ENCODE data around the gene VPS25. TPM values are rescaled to one million over a fixed set of nuclear protein-coding genes. Genes with fewer than 3 reads are reported as not detected.
"Not testable (repeated sequence)": the region's sequence is repeated elsewhere in the genome, so short reads cannot be mapped to it uniquely, and the experiment has no call there.

The VPS25 gene
- 100 to 1,000 TPM in 1 of 2 donors, 10 to 100 TPM in 1; 42.8 to 123 TPM for polyA plus RNA-seq

DNA sequence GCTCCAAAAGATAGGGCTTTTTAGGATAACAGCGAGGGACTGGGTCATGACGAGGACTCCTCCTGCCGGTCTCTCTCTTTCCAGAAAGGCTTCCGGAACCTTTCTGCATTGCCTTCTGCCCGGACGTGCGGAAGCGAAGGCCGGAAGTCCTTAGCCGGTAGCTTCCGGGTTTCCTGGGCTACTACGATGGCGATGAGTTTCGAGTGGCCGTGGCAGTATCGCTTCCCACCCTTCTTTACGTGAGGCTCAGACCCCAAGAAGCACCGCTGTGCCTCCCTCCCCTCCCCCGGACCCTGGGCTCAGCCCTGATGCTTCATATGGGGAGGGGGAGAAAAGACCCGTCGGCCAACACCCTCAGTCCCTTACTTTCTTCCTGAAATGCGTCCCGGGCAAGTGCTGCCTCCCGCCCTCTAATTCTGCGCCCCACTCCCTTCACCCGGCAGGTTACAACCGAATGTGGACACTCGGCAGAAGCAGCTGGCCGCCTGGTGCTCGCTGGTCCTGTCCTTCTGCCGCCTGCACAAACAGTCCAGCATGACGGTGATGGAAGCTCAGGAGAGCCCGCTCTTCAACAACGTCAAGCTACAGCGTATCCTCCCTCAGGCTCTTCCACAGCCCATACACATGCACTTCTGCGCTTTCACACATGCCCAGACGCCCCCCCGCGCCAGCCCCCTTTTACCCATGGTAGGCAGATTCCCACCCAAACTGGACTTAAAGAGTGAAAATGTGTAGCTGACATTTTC lies at the start of gene VPS25:
Gene VPS25, plus strand, starts transcription at position 160 of the 746 bp plus-strand sequence. Its CDS starts 27 bp downstream, at position 187.
- peaks cover 0 to 2% of the 10 kb centered on the region in 2 donors for H3K4me1 ChIP-seq (ENCODE audit: control insufficient read depth in 2 of 2, insufficient read depth in 2 of 2, low read length in 1 of 2)
- WGBS, 2 donors: 0 to 1% methylated on average over 39 of the region's 39 CpGs
- peak within 1 kb of the TSS; percentile 89 to 96 for H3K27ac ChIP-seq (ENCODE audit: low read depth in 2 of 2, low read length in 1 of 2)
- peak within 1 kb of the TSS; percentile 96 to 98 for H3K4me3 ChIP-seq (ENCODE audit: low read depth in 1 of 2, low read length in 2 of 2)
- H3K9me3 ChIP-seq (ENCODE audit: control insufficient read depth in 2 of 2, insufficient read depth in 1 of 2, low read depth in 1 of 2, low read length in 1 of 2): no peaks in the 10 kb centered on the region
- H3K36me3 ChIP-seq (ENCODE audit: control insufficient read depth in 2 of 2, insufficient read depth in 2 of 2, low read length in 1 of 2): peaks cover under 1 to 7% of the 10 kb centered on the region in 2 donors
- no peaks in the 10 kb centered on the region for H3K27me3 ChIP-seq (ENCODE audit: control insufficient read depth in 1 of 2, insufficient read depth in 2 of 2, low read length in 2 of 2)

DNA sequence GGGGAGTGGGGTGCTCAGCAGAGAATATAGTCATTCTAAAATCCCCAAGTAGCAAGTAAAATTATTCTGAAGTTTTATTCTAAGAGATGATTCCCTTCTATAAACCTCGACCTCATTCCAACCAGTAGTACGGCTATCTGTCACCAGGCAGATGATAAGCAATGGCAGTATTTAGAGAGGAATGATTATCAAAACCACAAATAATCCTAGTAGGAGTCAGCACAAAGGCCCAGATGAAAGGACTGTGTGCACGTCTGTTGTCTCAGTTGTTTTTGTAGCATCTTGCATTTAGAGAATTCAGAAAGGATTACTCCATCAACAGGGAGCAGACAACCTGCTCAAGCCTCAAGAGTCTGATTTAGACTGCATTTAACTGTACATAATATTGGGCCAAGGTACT lies 49.6 kb upstream of the VPS25 start:
- WGBS, 2 donors: 84 to 86% methylated on average over 3 of the region's 3 CpGs
- Histone ChIP-seq H3K9me3 (ENCODE audit: control insufficient read depth in 2 of 2, insufficient read depth in 1 of 2, low read depth in 1 of 2, low read length in 1 of 2) (no peaks in the 10 kb centered on the region), H3K4me1 (ENCODE audit: control insufficient read depth in 2 of 2, insufficient read depth in 2 of 2, low read length in 1 of 2) (no peaks in the 10 kb centered on the region), H3K27me3 (ENCODE audit: control insufficient read depth in 1 of 2, insufficient read depth in 2 of 2, low read length in 2 of 2) (no peaks in the 10 kb centered on the region), H3K36me3 (ENCODE audit: control insufficient read depth in 2 of 2, insufficient read depth in 2 of 2, low read length in 1 of 2) (peaks cover 4 to 5% of the 10 kb centered on the region in 2 donors), H3K4me3 (ENCODE audit: low read depth in 1 of 2, low read length in 2 of 2) (no peak overlapping the region), H3K27ac (ENCODE audit: low read depth in 2 of 2, low read length in 1 of 2) (no peak overlapping the region)

DNA sequence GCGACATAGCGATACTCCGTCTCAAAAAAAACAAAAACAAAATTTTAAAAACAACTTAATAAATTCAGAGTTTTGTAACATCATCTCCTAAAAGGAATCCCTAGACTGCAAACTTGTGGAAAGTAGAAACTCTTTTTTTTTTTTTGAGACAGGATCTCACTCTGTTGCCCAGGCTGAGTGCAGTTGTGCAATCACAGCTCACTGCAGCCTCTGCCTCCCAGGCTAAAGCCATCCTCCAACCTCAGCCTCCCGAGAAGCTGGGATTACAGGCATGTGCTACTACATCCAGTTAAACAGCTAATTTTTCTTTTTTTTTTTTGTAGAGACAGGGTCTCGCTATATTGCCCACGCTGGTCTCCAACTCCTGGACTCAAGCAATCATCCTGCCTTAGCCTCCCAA lies 48.1 kb upstream of the VPS25 start:
- Histone ChIP-seq H3K27ac (ENCODE audit: low read depth in 2 of 2, low read length in 1 of 2) (no peak overlapping the region), H3K4me3 (ENCODE audit: low read depth in 1 of 2, low read length in 2 of 2) (no peak overlapping the region), H3K27me3 (ENCODE audit: control insufficient read depth in 1 of 2, insufficient read depth in 2 of 2, low read length in 2 of 2) (no peaks in the 10 kb centered on the region), H3K4me1 (ENCODE audit: control insufficient read depth in 2 of 2, insufficient read depth in 2 of 2, low read length in 1 of 2) (no peaks in the 10 kb centered on the region), H3K36me3 (ENCODE audit: control insufficient read depth in 2 of 2, insufficient read depth in 2 of 2, low read length in 1 of 2) (peaks cover 4 to 5% of the 10 kb centered on the region in 2 donors), H3K9me3 (ENCODE audit: control insufficient read depth in 2 of 2, insufficient read depth in 1 of 2, low read depth in 1 of 2, low read length in 1 of 2) (no peaks in the 10 kb centered on the region)
- WGBS, 2 donors: 97 to 98% methylated on average over 6 of the region's 6 CpGs

DNA sequence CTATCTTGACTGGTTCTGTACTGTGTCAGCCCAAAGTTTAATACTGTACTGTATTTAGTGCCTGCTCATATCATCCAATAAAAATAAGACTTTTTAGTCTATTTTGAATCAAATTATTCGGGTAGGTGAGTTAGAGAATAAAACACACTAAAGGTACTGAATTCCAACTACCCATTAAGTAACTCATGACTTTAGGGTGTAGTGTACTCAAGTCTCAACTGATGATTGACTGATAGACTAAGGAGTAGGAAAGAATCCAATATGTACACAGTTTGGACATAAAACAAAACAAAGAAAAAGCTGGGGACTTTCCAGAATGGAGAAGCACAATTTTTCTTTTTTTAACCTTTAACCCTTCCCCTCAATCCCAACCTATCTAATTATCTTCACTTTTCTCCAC lies 32.5 kb upstream of the VPS25 start:
- no peak overlapping the region for H3K27ac ChIP-seq (ENCODE audit: low read depth in 2 of 2, low read length in 1 of 2)
- H3K9me3 ChIP-seq (ENCODE audit: control insufficient read depth in 2 of 2, insufficient read depth in 1 of 2, low read depth in 1 of 2, low read length in 1 of 2): no peaks in the 10 kb centered on the region
- 78 to 84% methylated on average over 1 of the region's 1 CpG for WGBS, 2 donors
- peaks cover 0 to 2% of the 10 kb centered on the region in 2 donors for H3K36me3 ChIP-seq (ENCODE audit: control insufficient read depth in 2 of 2, insufficient read depth in 2 of 2, low read length in 1 of 2)
- H3K27me3 ChIP-seq (ENCODE audit: control insufficient read depth in 1 of 2, insufficient read depth in 2 of 2, low read length in 2 of 2): no peaks in the 10 kb centered on the region
- no peaks in the 10 kb centered on the region for H3K4me1 ChIP-seq (ENCODE audit: control insufficient read depth in 2 of 2, insufficient read depth in 2 of 2, low read length in 1 of 2)
- H3K4me3 ChIP-seq (ENCODE audit: low read depth in 1 of 2, low read length in 2 of 2): no peak overlapping the region

DNA sequence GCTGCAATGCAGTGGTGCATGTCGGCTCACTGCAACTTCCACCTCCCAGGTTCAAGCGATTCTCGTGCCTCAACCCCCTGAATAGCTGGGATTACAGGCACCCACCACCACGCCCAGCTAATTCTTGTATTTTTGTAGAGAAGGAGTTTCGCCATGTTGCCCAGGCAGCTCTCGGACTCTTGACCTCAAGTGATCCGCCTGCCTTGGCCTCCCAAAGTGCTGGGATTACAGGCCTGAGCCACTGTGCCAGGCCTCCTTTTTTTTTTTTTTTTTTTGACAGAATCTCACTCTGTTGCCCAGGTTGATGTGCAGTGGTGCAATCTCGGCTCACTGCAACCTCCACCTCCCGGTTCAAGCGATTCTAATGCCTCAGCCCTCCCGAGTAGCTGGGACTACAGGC lies 30.3 kb upstream of the VPS25 start:
- H3K4me1 ChIP-seq (ENCODE audit: control insufficient read depth in 2 of 2, insufficient read depth in 2 of 2, low read length in 1 of 2); H3K27ac ChIP-seq (ENCODE audit: low read depth in 2 of 2, low read length in 1 of 2); H3K27me3 ChIP-seq (ENCODE audit: control insufficient read depth in 1 of 2, insufficient read depth in 2 of 2, low read length in 2 of 2); H3K4me3 ChIP-seq (ENCODE audit: low read depth in 1 of 2, low read length in 2 of 2); H3K36me3 ChIP-seq (ENCODE audit: control insufficient read depth in 2 of 2, insufficient read depth in 2 of 2, low read length in 1 of 2); H3K9me3 ChIP-seq (ENCODE audit: control insufficient read depth in 2 of 2, insufficient read depth in 1 of 2, low read depth in 1 of 2, low read length in 1 of 2): not testable (repeated sequence)
- WGBS, 2 donors: 92 to 94% methylated on average over 11 of the region's 11 CpGs

DNA sequence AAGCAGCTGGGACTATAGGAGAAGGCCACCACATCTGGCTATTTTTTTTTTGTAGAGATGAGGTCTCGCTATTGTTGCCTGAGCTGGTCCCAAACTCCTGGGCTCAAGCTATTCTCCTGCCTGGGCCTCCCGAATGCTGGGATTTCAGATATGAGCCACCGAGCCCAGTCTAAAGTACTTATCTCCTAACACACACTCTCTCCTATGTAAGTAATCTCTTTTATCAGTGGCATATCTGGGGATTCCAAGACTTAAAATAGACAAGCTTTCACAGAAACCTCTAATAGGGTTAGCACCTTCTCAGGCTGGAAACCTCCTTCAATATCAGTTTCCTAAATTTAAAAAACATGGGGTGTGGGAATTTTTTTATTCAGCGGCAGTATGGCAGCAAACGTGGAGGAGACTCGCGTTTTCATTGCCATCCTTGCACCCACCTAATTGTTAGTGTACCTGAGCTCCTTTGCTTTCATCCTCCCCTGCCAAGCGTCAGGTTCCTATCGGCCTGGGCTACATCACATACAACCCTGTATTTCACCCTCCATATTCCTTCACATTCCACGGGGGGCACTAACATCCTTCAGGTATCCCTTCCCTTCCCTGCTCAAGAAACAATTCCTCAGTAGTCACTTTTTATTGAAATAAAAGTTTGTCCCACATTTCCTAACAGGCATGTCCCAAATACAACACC lies 29.5 kb upstream of the VPS25 start:
- Histone ChIP-seq H3K4me3 (ENCODE audit: low read depth in 1 of 2, low read length in 2 of 2) (peak overlapping the region; percentile 76), H3K4me1 (ENCODE audit: control insufficient read depth in 2 of 2, insufficient read depth in 2 of 2, low read length in 1 of 2) (no peaks in the 10 kb centered on the region), H3K9me3 (ENCODE audit: control insufficient read depth in 2 of 2, insufficient read depth in 1 of 2, low read depth in 1 of 2, low read length in 1 of 2) (no peaks in the 10 kb centered on the region), H3K36me3 (ENCODE audit: control insufficient read depth in 2 of 2, insufficient read depth in 2 of 2, low read length in 1 of 2) (no peaks in the 10 kb centered on the region), H3K27ac (ENCODE audit: low read depth in 2 of 2, low read length in 1 of 2) (peak overlapping the region; percentile 73 to 97), H3K27me3 (ENCODE audit: control insufficient read depth in 1 of 2, insufficient read depth in 2 of 2, low read length in 2 of 2) (no peaks in the 10 kb centered on the region)
- WGBS, 2 donors: 48 to 51% methylated on average over 10 of the region's 10 CpGs

DNA sequence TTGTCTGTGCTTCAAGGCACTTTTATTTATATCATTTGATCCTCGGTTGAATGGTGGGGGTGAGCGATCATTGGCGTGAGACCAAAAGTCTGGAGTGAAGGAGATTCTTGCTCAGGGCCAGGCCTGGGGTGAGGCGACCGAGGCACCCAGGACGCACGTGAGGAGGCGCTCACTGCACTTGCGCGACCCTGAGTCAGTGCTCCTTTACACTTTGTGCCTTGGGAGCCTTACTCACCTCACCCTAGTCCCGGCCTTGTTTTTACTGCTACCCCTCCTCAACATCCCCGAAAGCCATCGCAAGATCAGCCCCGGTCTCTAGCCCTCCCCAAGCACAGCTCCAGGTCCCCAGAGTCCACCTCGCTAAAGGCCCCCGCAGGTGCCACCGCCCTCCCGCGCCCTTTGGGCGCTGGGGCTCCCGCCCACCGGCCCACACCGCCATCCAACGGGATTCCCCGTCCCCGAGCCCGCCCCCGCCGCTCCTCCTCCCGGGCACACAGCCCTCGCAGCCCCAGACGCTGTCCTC lies 28.9 kb upstream of the VPS25 start:
- Histone ChIP-seq H3K27me3 (ENCODE audit: control insufficient read depth in 1 of 2, insufficient read depth in 2 of 2, low read length in 2 of 2) (no peaks in the 10 kb centered on the region), H3K9me3 (ENCODE audit: control insufficient read depth in 2 of 2, insufficient read depth in 1 of 2, low read depth in 1 of 2, low read length in 1 of 2) (no peaks in the 10 kb centered on the region), H3K4me3 (ENCODE audit: low read depth in 1 of 2, low read length in 2 of 2) (peak overlapping the region; percentile 76), H3K4me1 (ENCODE audit: control insufficient read depth in 2 of 2, insufficient read depth in 2 of 2, low read length in 1 of 2) (no peaks in the 10 kb centered on the region), H3K27ac (ENCODE audit: low read depth in 2 of 2, low read length in 1 of 2) (peak overlapping the region; percentile 73 to 97), H3K36me3 (ENCODE audit: control insufficient read depth in 2 of 2, insufficient read depth in 2 of 2, low read length in 1 of 2) (no peaks in the 10 kb centered on the region)
- whole genome bisulfite sequencing, 2 donors: 1% methylated on average over 32 of the region's 32 CpGs

DNA sequence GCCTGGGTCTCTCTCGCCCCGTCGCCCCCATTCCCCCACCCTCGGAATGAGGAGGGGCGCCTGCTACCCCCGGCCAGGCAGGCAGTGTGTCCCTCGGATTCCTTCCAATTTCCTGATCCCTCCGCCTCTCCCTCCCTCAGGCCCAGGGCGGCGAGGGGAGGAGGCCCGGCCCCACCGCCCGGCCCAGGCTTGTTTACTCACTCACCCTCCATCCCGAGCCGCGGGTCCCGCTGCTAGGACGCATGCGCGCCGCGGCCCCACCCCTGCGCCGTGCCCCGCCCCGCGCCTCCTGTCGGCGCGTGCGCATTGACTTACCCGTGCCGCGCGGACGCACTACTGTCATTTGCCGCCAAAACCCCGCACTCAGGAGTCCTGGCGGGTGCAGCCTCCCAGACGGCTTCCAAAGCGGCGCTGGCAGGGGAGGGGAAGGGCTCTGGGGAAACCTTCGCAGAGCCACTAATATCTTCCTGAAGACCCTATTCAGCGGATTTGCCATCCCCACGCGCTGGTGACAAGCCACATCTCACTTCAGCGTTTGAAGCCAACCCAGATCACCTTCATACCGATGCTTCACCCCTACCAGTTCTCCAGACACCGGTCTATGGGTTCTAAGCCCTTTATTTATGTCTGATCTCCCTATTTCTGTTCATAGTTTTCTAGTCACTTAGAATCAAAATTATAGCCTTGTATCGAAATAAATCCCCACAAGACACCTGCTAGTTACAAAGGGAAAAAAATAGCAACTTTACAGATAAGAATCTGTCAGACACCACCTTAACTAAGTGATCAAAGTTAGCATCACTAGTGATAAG lies 28.2 kb upstream of the VPS25 start, which contains the start of gene EZH1:
Gene EZH1, minus strand, starts transcription at position 235 of the 812 bp plus-strand sequence. CDS start 16,099 bp downstream, outside the sequence.
- 4 to 6% methylated on average over 47 to 50 of the region's 50 CpGs for WGBS, 2 donors
- H3K4me3 ChIP-seq (ENCODE audit: low read depth in 1 of 2, low read length in 2 of 2): peak within 1 kb of the TSS; percentile 76

DNA sequence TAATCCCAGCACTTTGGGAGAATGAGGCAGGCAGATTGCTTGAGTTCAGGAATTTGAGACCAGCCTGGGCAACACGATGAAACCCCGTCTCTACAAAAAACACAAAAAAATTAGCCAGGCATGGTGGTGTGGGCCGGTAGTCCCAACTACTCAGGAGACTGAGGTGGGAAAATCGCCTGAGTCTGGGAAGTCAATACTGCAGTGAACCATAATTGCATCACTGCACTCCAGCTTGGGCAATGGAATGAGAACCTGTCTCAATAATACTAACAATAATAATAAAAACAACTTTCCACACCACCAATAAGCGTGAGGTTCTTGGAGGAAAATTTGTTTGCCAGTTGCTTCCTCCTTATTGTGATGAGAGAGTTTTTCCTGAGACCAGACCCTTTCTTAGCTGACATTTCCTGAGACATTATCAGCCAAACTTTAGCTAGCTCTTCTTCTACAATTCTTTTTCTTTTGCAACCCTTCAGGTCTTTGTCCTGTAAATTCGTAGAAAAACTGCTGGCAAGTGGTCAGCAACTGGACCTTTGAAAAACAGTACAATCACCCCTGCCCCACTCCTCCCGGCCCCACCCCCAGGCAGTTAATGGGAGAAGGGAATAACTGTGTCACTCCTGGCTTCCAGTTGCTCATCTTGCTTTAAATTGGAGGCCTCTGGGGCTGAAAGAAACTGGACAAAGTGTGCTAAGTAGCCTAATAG lies 24.9 kb upstream of the VPS25 start:
- no peaks in the 10 kb centered on the region for H3K27me3 ChIP-seq (ENCODE audit: control insufficient read depth in 1 of 2, insufficient read depth in 2 of 2, low read length in 2 of 2)
- H3K4me3 ChIP-seq (ENCODE audit: low read depth in 1 of 2, low read length in 2 of 2): no peak overlapping the region
- WGBS, 2 donors: 67 to 69% methylated on average over 7 of the region's 7 CpGs
- H3K4me1 ChIP-seq (ENCODE audit: control insufficient read depth in 2 of 2, insufficient read depth in 2 of 2, low read length in 1 of 2): no peaks in the 10 kb centered on the region
- H3K27ac ChIP-seq (ENCODE audit: low read depth in 2 of 2, low read length in 1 of 2): peak overlapping the region in 1 of 2 donors; percentile 5
- H3K36me3 ChIP-seq (ENCODE audit: control insufficient read depth in 2 of 2, insufficient read depth in 2 of 2, low read length in 1 of 2): no peaks in the 10 kb centered on the region
- no peaks in the 10 kb centered on the region for H3K9me3 ChIP-seq (ENCODE audit: control insufficient read depth in 2 of 2, insufficient read depth in 1 of 2, low read depth in 1 of 2, low read length in 1 of 2)

More for the DNA sequence above, 28.2 kb upstream of the VPS25 start, which contains the start of gene EZH1:
- Histone ChIP-seq H3K27ac (ENCODE audit: low read depth in 2 of 2, low read length in 1 of 2) (peak within 1 kb of the TSS; percentile 76 to 97), H3K9me3 (ENCODE audit: control insufficient read depth in 2 of 2, insufficient read depth in 1 of 2, low read depth in 1 of 2, low read length in 1 of 2) (no peaks in the 10 kb centered on the region), H3K27me3 (ENCODE audit: control insufficient read depth in 1 of 2, insufficient read depth in 2 of 2, low read length in 2 of 2) (no peaks in the 10 kb centered on the region), H3K4me1 (ENCODE audit: control insufficient read depth in 2 of 2, insufficient read depth in 2 of 2, low read length in 1 of 2) (no peaks in the 10 kb centered on the region), H3K36me3 (ENCODE audit: control insufficient read depth in 2 of 2, insufficient read depth in 2 of 2, low read length in 1 of 2) (no peaks in the 10 kb centered on the region)
